A673 (cell line): ENCODE results near the gene SCN2A.
A peak's percentile ranks its signal among the peaks of the same experiment; 100 is the strongest.

Source experiments
- EZH2 ChIP-seq: fragments of 200-600 bp; sonication (generic); IDR thresholded peaks from 2 replicates; pipeline ENCODE4 v1.6.1; 2017; ENCODE audit warnings: borderline replicate concordance, low read depth, mild to moderate bottlenecking, mixed read lengths, antibody characterized with exemption, low read length; ENCODE audit not compliant: poor library complexity, severe bottlenecking
- TF ChIP-seq, protein P1 (sequence below): fragments of 300-800, 200-600 bp; sonication (generic); conservative IDR thresholded peaks from 2 replicates; pipeline ENCODE4 v1.5.1; 2017; ENCODE audit warnings: low read depth, mild to moderate bottlenecking, antibody characterized with exemption, low read length, moderate library complexity, mixed read lengths

DNA sequence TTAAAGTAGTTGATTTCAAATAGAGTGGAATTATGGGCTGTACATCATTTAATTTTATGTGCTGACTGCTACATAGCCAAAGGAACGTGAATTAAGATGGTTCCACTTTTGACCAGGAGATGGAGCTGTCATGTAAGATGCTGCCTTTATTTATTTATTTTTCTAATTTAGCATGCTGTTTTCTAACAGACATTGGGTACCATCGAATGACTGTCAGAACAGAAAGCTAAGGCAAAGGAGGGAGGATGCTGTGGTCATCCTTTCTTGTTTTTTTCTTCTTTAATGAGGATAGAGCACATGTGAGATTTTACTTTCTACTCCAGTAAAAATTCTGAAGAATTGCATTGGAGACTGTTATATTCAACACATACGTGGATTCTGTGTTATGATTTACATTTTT, at the start of gene SCN2A:
- TF ChIP-seq, protein P1, sequence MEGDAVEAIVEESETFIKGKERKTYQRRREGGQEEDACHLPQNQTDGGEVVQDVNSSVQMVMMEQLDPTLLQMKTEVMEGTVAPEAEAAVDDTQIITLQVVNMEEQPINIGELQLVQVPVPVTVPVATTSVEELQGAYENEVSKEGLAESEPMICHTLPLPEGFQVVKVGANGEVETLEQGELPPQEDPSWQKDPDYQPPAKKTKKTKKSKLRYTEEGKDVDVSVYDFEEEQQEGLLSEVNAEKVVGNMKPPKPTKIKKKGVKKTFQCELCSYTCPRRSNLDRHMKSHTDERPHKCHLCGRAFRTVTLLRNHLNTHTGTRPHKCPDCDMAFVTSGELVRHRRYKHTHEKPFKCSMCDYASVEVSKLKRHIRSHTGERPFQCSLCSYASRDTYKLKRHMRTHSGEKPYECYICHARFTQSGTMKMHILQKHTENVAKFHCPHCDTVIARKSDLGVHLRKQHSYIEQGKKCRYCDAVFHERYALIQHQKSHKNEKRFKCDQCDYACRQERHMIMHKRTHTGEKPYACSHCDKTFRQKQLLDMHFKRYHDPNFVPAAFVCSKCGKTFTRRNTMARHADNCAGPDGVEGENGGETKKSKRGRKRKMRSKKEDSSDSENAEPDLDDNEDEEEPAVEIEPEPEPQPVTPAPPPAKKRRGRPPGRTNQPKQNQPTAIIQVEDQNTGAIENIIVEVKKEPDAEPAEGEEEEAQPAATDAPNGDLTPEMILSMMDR, result peak; percentile 81
- TF ChIP-seq EZH2, result no peak
